ENCODE data around the gene LMO4. TPM values are rescaled to one million over a fixed set of nuclear protein-coding genes. Genes with fewer than 3 reads are reported as not detected.

Gene LMO4
- total and polyA plus RNA-seq, 2 of the 13 experiments (the other 11 are each of a cell fraction or from before 2014, with no cell fraction given): 19.3 to 49.9 TPM

- TF ChIP-seq E2F5 (CRISPR knock-in tag; conservative IDR thresholded peaks at IDR 0.05) (0 out of 2 replicates have a peak, but pooled peaks have one; percentile 31), REXO4 (CRISPR knock-in tag; IDR thresholded peaks at IDR 0.05; ENCODE audit: borderline replicate concordance) (no peak), RBM22 (optimal IDR thresholded peaks at IDR 0.05; ENCODE audit: low read length) (no peak), ZNF782 (CRISPR knock-in tag; IDR thresholded peaks at IDR 0.05; ENCODE audit: borderline replicate concordance) (no peak), ZNF18 (CRISPR knock-in tag; IDR thresholded peaks at IDR 0.05; ENCODE audit: insufficient replicate concordance) (no peak), RAD51 (IDR thresholded peaks at IDR 0.05; ENCODE audit: borderline replicate concordance) (no peak), RBAK (CRISPR knock-in tag; IDR thresholded peaks at IDR 0.05) (no peak), ZNF788 (CRISPR knock-in tag; IDR thresholded peaks at IDR 0.05; ENCODE audit: borderline replicate concordance) (no peak), ZNF703 (CRISPR knock-in tag; IDR thresholded peaks at IDR 0.05; ENCODE audit: borderline replicate concordance) (no peak), SNAPC4 (CRISPR knock-in tag; IDR thresholded peaks at IDR 0.05) (no peak), ZNF101 (CRISPR knock-in tag; IDR thresholded peaks at IDR 0.05; ENCODE audit: borderline replicate concordance, low read depth) (no peak), ZNF362 (CRISPR knock-in tag; IDR thresholded peaks at IDR 0.05; ENCODE audit: borderline replicate concordance) (no peak), SAP130 (CRISPR knock-in tag; IDR thresholded peaks at IDR 0.05; ENCODE audit: low read depth) (peak; percentile 49), ZFYVE20 (CRISPR knock-in tag; IDR thresholded peaks at IDR 0.05; ENCODE audit: borderline replicate concordance, low read depth) (no peak), PCBP1 (IDR thresholded peaks at IDR 0.05; ENCODE audit: borderline replicate concordance, low read depth, low read length) (peak; percentile 64; the same call in 1 of the 2 replicates), HCFC1 (IDR thresholded peaks at IDR 0.05; ENCODE audit: low read depth, low read length) (no peak)
Measured at GRCh38 chr1:87331365-87332241, 2.9 kb downstream of the LMO4 start (continued).
